HUES48 (cell line): Measurements from ENCODE around the gene BAHD1.

ENCODE experiments used
- H3K27ac ChIP-seq: one replicate; pipeline ENCODE4 v1.7.0; 2013; ENCODE audit warnings: low read depth, low read length, inconsistent platforms
- H3K27me3 ChIP-seq: 2 replicates; pipeline ENCODE4 v1.6.1; 2013; ENCODE audit warnings: mild to moderate bottlenecking, low read length; ENCODE audit not compliant: control insufficient read depth, insufficient read depth
- H3K36me3 ChIP-seq: 2 replicates; pipeline ENCODE4 v1.6.1; 2013; ENCODE audit warnings: low read length; ENCODE audit not compliant: control insufficient read depth, insufficient read depth
- H3K4me1 ChIP-seq: 2 replicates; pipeline ENCODE4 v1.6.1; 2013; ENCODE audit warnings: mild to moderate bottlenecking, low read length; ENCODE audit not compliant: control insufficient read depth, insufficient read depth
- H3K4me3 ChIP-seq: 2 replicates; pipeline ENCODE4 v1.5.1; 2013; ENCODE audit warnings: mild to moderate bottlenecking, low read depth, low read length
- H3K9ac ChIP-seq: 2 replicates; pipeline ENCODE4 v1.6.1; 2013; ENCODE audit warnings: mild to moderate bottlenecking, low read depth, low read length, moderate library complexity
- H3K9me3 ChIP-seq: 2 replicates; pipeline ENCODE4 v1.6.1; 2013; ENCODE audit warnings: low read length; ENCODE audit not compliant: control insufficient read depth, insufficient read depth

BAHD1 gene

DNA sequence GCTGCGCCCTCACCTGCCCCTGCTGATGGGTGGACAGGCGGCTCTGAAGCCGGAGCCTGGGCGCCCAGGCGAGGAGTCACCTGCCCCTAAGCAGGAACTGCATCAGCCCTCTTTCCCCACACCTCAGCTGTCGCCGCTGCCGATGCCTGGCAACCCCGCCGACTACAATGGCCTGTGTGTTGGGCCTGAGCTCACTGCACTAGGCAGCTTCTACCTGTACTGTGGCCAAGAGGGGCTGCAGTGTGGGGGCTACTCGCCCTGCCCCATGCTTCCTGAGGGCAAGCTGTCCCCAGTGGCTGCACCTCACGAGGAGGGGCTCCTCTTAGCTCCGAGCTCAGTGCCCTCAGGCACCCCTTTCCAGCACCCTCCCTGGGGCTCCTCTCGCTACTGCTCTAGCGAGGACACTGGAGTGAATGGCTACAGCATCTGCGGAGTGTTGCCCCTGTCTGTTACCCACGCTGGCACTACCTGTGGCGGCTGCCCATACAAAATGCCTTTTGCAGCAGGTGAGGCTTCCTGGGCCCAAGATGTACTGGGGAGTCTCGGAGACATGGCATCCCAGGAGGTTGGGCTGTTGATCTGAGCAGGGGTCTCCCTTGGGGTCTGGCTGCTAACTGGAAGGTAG lies 18.8 kb downstream of the BAHD1 start:
- H3K27me3 ChIP-seq = no peaks in the 10 kb centered on the region
- H3K9me3 ChIP-seq = no peaks in the 10 kb centered on the region
- H3K36me3 ChIP-seq = peaks cover 64% of the 10 kb centered on the region
- H3K4me3 ChIP-seq = no peak overlapping the region
- H3K4me1 ChIP-seq = peaks cover 12% of the 10 kb centered on the region; the same call in 1 of the 2 replicates
- no peak overlapping the region for H3K27ac ChIP-seq
- no peak overlapping the region for H3K9ac ChIP-seq

- peaks cover 10% of the 10 kb centered on the region; the same call in 1 of the 2 replicates for H3K4me1 ChIP-seq
- H3K9me3 ChIP-seq = no peaks in the 10 kb centered on the region
- H3K36me3 ChIP-seq = peaks cover 73% of the 10 kb centered on the region
- H3K27ac ChIP-seq = no peak overlapping the region
- no peak overlapping the region for H3K4me3 ChIP-seq
- H3K27me3 ChIP-seq = no peaks in the 10 kb centered on the region
- no peak overlapping the region for H3K9ac ChIP-seq
These were observed 19.7 kb downstream of the BAHD1 start for GRCh38 chr15:40460404-40460803.

DNA sequence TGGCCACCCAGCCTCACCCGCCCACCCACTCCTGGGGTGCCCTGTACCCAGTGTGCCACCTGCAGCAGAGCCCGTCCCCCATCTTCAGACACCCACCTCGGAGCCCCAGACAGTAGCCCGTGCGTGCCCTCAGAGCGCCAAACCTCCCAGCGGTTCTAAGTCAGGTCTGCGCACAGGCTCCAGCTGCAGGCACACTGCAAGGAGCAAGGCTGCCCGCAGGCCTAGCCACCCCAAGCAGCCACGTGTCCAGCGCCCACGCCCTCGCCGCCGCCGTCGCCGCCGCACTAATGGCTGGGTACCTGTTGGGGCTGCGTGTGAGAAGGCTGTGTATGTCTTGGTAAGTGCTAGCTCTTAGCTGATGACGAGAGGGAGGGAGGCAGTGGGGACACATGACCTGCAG lies 21.2 kb downstream of the BAHD1 start:
- H3K9ac ChIP-seq = no peak overlapping the region
- H3K36me3 ChIP-seq = peaks cover 88% of the 10 kb centered on the region

GRCh38 chr15:40463279-40463678 lies 22.5 kb downstream of the BAHD1 start:
- Histone ChIP-seq H3K4me1 (no peaks in the 10 kb centered on the region), H3K9me3 (no peaks in the 10 kb centered on the region), H3K36me3 (peaks cover 98% of the 10 kb centered on the region), H3K9ac (no peak overlapping the region), H3K27me3 (no peaks in the 10 kb centered on the region), H3K27ac (no peak overlapping the region), H3K4me3 (no peak overlapping the region)

More for the DNA sequence above, 21.2 kb downstream of the BAHD1 start:
- H3K4me1 ChIP-seq = no peaks in the 10 kb centered on the region
- H3K27ac ChIP-seq = no peak overlapping the region
- no peaks in the 10 kb centered on the region for H3K27me3 ChIP-seq
- no peak overlapping the region for H3K4me3 ChIP-seq
- no peaks in the 10 kb centered on the region for H3K9me3 ChIP-seq

GRCh38 chr15:40463886-40464545 lies 23.3 kb downstream of the BAHD1 start:
- Histone ChIP-seq H3K27me3 (no peaks in the 10 kb centered on the region), H3K4me3 (no peak overlapping the region), H3K4me1 (no peaks in the 10 kb centered on the region), H3K9ac (no peak overlapping the region), H3K27ac (no peak overlapping the region), H3K36me3 (peaks cover 93% of the 10 kb centered on the region), H3K9me3 (no peaks in the 10 kb centered on the region)

DNA sequence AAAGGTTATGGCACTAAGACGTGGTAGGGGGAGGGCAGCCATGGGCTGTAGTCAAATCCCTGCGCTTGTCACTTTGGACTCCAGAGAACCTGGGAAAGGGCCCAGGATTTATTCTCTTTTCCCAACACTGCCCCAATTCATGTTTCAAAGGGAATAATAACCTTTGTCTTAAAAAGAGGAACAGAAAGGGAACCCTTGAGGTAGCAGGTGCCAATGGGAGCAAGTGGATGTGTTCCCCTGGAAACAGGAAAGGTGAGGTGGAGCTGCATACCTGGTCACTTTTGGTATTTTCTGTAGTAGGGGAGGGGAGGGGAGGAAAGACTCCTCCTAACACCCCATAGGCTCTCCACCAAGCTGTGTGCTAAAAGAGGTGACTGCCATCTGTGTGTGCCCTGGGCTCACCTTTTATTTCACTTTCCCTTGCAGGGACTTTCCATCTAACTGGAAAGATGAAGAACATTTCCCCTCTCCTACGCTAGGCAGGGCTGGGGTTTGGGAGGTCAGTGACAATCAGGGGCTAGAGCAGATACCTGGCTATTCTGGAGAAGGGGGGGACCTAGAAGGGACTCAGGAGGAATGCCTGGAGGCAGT lies 23.9 kb downstream of the BAHD1 start:
- Histone ChIP-seq H3K4me1 (no peaks in the 10 kb centered on the region), H3K27me3 (no peaks in the 10 kb centered on the region), H3K4me3 (no peak overlapping the region), H3K36me3 (peaks cover 86% of the 10 kb centered on the region), H3K27ac (no peak overlapping the region), H3K9ac (no peak overlapping the region), H3K9me3 (no peaks in the 10 kb centered on the region)

- no peak overlapping the region for H3K4me3 ChIP-seq
- peaks cover 73% of the 10 kb centered on the region for H3K36me3 ChIP-seq
- H3K27me3 ChIP-seq = no peaks in the 10 kb centered on the region
- no peak overlapping the region for H3K9ac ChIP-seq
- H3K27ac ChIP-seq = no peak overlapping the region
- H3K9me3 ChIP-seq = no peaks in the 10 kb centered on the region
- peaks cover 6% of the 10 kb centered on the region; the same call in 1 of the 2 replicates for H3K4me1 ChIP-seq
These were observed 25.2 kb downstream of the BAHD1 start for GRCh38 chr15:40465939-40466338.

- H3K9ac ChIP-seq = no peak overlapping the region
- peaks cover 6% of the 10 kb centered on the region; the same call in 1 of the 2 replicates for H3K4me1 ChIP-seq
- no peaks in the 10 kb centered on the region for H3K27me3 ChIP-seq
- H3K27ac ChIP-seq = no peak overlapping the region
- no peak overlapping the region for H3K4me3 ChIP-seq
- H3K9me3 ChIP-seq = no peaks in the 10 kb centered on the region
- H3K36me3 ChIP-seq = peaks cover 67% of the 10 kb centered on the region
These were observed 25.9 kb downstream of the BAHD1 start for GRCh38 chr15:40466426-40467260.

GRCh38 chr15:40467261-40467615 lies 26.5 kb downstream of the BAHD1 start:
- Histone ChIP-seq H3K36me3 (peaks cover 61% of the 10 kb centered on the region), H3K4me3 (no peak overlapping the region)

DNA sequence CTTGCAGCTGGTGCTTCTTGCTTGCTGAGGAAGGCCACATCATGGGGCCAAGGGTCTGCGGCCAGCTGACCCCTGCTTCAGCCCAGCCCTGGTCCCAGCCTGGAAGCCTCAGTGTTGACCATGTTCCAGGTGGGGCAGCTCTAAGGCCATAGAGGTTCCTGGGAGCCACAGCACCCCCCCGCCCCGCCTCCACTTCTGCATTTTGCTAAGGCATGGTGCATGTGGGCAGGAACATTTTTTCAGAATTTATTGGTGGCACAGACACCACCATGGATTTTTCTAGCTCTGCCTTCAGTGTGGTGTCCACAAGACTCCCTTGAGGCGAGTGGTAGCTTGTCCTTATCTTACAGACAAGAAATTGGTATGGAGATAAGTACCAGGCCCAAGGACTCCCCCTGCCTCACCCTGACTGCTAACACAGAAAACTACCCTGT lies 28.2 kb downstream of the BAHD1 start:
- no peaks in the 10 kb centered on the region for H3K27me3 ChIP-seq
- H3K4me1 ChIP-seq = peaks cover 11% of the 10 kb centered on the region; the same call in 1 of the 2 replicates
- H3K27ac ChIP-seq = no peak overlapping the region

More at GRCh38 chr15:40467261-40467615, 26.5 kb downstream of the BAHD1 start:
- H3K4me1 ChIP-seq = peaks cover 11% of the 10 kb centered on the region; the same call in 1 of the 2 replicates
- no peak overlapping the region for H3K27ac ChIP-seq
- H3K9ac ChIP-seq = no peak overlapping the region
- H3K27me3 ChIP-seq = no peaks in the 10 kb centered on the region
- no peaks in the 10 kb centered on the region for H3K9me3 ChIP-seq

More for the DNA sequence above, 28.2 kb downstream of the BAHD1 start:
- Histone ChIP-seq H3K9me3 (no peaks in the 10 kb centered on the region), H3K4me3 (no peak overlapping the region), H3K36me3 (peaks cover 45% of the 10 kb centered on the region), H3K9ac (no peak overlapping the region)
